IMR-90 (cell line): ENCODE measurements around the gene SLC16A8. TPM values are rescaled to one million over a fixed set of nuclear protein-coding genes. Genes with fewer than 3 reads are reported as not detected.

Source experiments
- ATAC-seq: fragments of 200-7000 bp; cut with Tn5 transposase; 2 replicates; pipeline ENCODE4 v1.9.1; 2020; ENCODE audit warnings: low read depth, mild to moderate bottlenecking, moderate library complexity
- BruUV-seq: library from RNA; stranded (reverse); fragments of 400-500 nt; replicated peaks from 2 replicates; lab custom pipeline; 2021; lab: Mats Ljungman, UMichigan
- CTCF ChIA-PET: fragments of 300-600 bp; formaldehyde crosslinking; extraction: SDS; loops from one replicate; lab custom pipeline; 2021; ENCODE audit warnings: antibody characterized with exemption; lab: Yijun Ruan, JAX
- POLR2A ChIA-PET: fragments of 300-600 bp; sonication (Branson Sonifier 250); formaldehyde crosslinking; loops from one replicate; lab custom pipeline; 2022; ENCODE audit warnings: antibody characterized with exemption; ENCODE audit not compliant: unreplicated experiment; lab: Charles Lee
- DNase-seq: peaks from one replicate; pipeline ENCODE4 v3.0.0; 2013
- H2AFZ ChIP-seq: replicated peaks from 2 replicates; pipeline ENCODE3; 2013; ENCODE audit warnings: low read length, mild to moderate bottlenecking; ENCODE audit not compliant: poor library complexity
- H2AK5ac ChIP-seq: 2 replicates; pipeline ENCODE4 v1.6.1; 2013; ENCODE audit warnings: low read depth, low read length, inconsistent platforms
- H2AK9ac ChIP-seq: replicated peaks from 2 replicates; pipeline ENCODE3; 2013; ENCODE audit warnings: mild to moderate bottlenecking, low read depth, low read length, moderate library complexity; ENCODE audit not compliant: poor library complexity
- H2BK120ac ChIP-seq: 2 replicates; pipeline ENCODE4 v1.6.1; 2013; ENCODE audit warnings: low read depth, low read length, inconsistent platforms
- H2BK15ac ChIP-seq: 3 replicates; pipeline ENCODE4 v1.6.1; 2013; ENCODE audit warnings: low read depth, low read length, inconsistent platforms
- H2BK20ac ChIP-seq: 2 replicates; pipeline ENCODE4 v1.6.1; 2013; ENCODE audit warnings: low read depth, mild to moderate bottlenecking, inconsistent platforms, low read length, moderate library complexity
- H2BK5ac ChIP-seq: 2 replicates; pipeline ENCODE4 v1.6.1; 2013; ENCODE audit warnings: mild to moderate bottlenecking, low read depth, low read length, inconsistent platforms; ENCODE audit not compliant: poor library complexity, severe bottlenecking
- H3K14ac ChIP-seq: replicated peaks from 2 replicates; pipeline ENCODE4 v1.6.1; 2013; ENCODE audit warnings: low read depth, low read length, inconsistent platforms
- H3K18ac ChIP-seq: 2 replicates; pipeline ENCODE4 v1.6.1; 2013; ENCODE audit warnings: low read depth, low read length, control low read depth
- H3K23ac ChIP-seq: 2 replicates; pipeline ENCODE4 v1.6.1; 2013; ENCODE audit warnings: low read depth, low read length, inconsistent platforms
- H3K27ac ChIP-seq: 2 replicates; pipeline ENCODE4 v1.5.1; 2013; ENCODE audit warnings: mild to moderate bottlenecking, control low read depth, low read length; ENCODE audit not compliant: insufficient read depth
- H3K27me3 ChIP-seq: 2 replicates; pipeline ENCODE4 v1.6.1; 2013; ENCODE audit warnings: low read length; ENCODE audit not compliant: control insufficient read depth, insufficient read depth
- H3K36me3 ChIP-seq: 2 replicates; pipeline ENCODE4 v1.6.1; 2013; ENCODE audit warnings: low read length, mixed read lengths; ENCODE audit not compliant: control insufficient read depth, insufficient read depth
- H3K4ac ChIP-seq: 2 replicates; pipeline ENCODE4 v1.6.1; 2013; ENCODE audit warnings: low read depth, low read length, inconsistent platforms
- H3K4me1 ChIP-seq: 2 replicates; pipeline ENCODE4 v1.6.1; 2013; ENCODE audit warnings: low read length, mixed read lengths; ENCODE audit not compliant: control insufficient read depth, insufficient read depth
- H3K4me2 ChIP-seq: 2 replicates; pipeline ENCODE4 v1.6.1; 2013; ENCODE audit warnings: low read depth, mild to moderate bottlenecking, control low read depth, low read length, moderate library complexity
- H3K4me3 ChIP-seq: 2 replicates; pipeline ENCODE4 v1.5.1; 2013; ENCODE audit warnings: low read depth, mild to moderate bottlenecking, control low read depth, low read length, moderate library complexity; ENCODE audit not compliant: insufficient read depth
- H3K56ac ChIP-seq: 2 replicates; pipeline ENCODE4 v1.6.1; 2013; ENCODE audit warnings: low read length, inconsistent platforms; ENCODE audit not compliant: insufficient read depth; ENCODE audit errors: extremely low read depth
- H3K79me1 ChIP-seq, 2 experiments: 2 replicates each; pipeline ENCODE4 v1.6.1; 2013; ENCODE audit warnings: low read length in 2 of 2, inconsistent platforms in 1 of 2, low read depth in 1 of 2
- H3K9ac ChIP-seq: 2 replicates; pipeline ENCODE4 v1.6.1; 2013; ENCODE audit warnings: low read depth, low read length, control low read depth
- H3K9me1 ChIP-seq: 2 replicates; pipeline ENCODE4 v1.6.1; 2013; ENCODE audit warnings: low read length, inconsistent platforms; ENCODE audit not compliant: insufficient read depth
- H3K9me3 ChIP-seq: 2 replicates; pipeline ENCODE4 v1.6.1; 2013; ENCODE audit warnings: low read length; ENCODE audit not compliant: control insufficient read depth, insufficient read depth
- H4K20me1 ChIP-seq: 2 replicates; pipeline ENCODE4 v1.6.1; 2013; ENCODE audit warnings: low read length, inconsistent platforms; ENCODE audit not compliant: insufficient read depth
- H4K5ac ChIP-seq: 2 replicates; pipeline ENCODE4 v1.6.1; 2013; ENCODE audit warnings: mild to moderate bottlenecking, low read depth, low read length, control low read depth
- H4K8ac ChIP-seq, 2 experiments: 2 replicates each; pipeline ENCODE4 v1.6.1; 2013; ENCODE audit warnings: low read depth in 2 of 2, low read length in 2 of 2, control low read depth in 1 of 2, inconsistent platforms in 1 of 2
- H4K91ac ChIP-seq: 2 replicates; pipeline ENCODE4 v1.6.1; 2013; ENCODE audit warnings: low read depth, low read length, inconsistent platforms; ENCODE audit not compliant: insufficient read depth
- BHLHE40 ChIP-seq: fragments of 150-350 bp; IDR thresholded peaks from 2 replicates; pipeline ENCODE4 v1.6.1; 2016; ENCODE audit warnings: mild to moderate bottlenecking, low read depth, low read length
- CEBPB ChIP-seq: IDR thresholded peaks from 2 replicates; pipeline ENCODE4 v1.6.1; 2012; ENCODE audit warnings: low read depth, low read length, improper control_type of control experiment
- CHD1 ChIP-seq: IDR thresholded peaks from 2 replicates; pipeline ENCODE4 v1.6.1; 2012; ENCODE audit warnings: low read depth, low read length, improper control_type of control experiment
- CTCF ChIP-seq: conservative IDR thresholded peaks from 2 replicates; pipeline ENCODE4 v1.5.1; 2012; ENCODE audit warnings: mild to moderate bottlenecking, low read depth, low read length, improper control_type of control experiment
- ELK1 ChIP-seq: fragments of 150-350 bp; IDR thresholded peaks from 2 replicates; pipeline ENCODE4 v1.6.1; 2016; ENCODE audit warnings: low read depth, mild to moderate bottlenecking, low read length, moderate library complexity, borderline replicate concordance
- FOS ChIP-seq: fragments of 150-350 bp; IDR thresholded peaks from 2 replicates; pipeline ENCODE4 v1.6.1; 2016; ENCODE audit warnings: low read depth, low read length
- MAFK ChIP-seq: IDR thresholded peaks from 2 replicates; pipeline ENCODE4 v1.6.1; 2012; ENCODE audit warnings: low read depth, low read length, improper control_type of control experiment
- MAZ ChIP-seq: IDR thresholded peaks from 2 replicates; pipeline ENCODE4 v1.6.1; 2012; ENCODE audit warnings: low read depth, mild to moderate bottlenecking, low read length, improper control_type of control experiment, moderate library complexity, borderline replicate concordance
- MXI1 ChIP-seq: IDR thresholded peaks from 2 replicates; pipeline ENCODE4 v1.6.1; 2012; ENCODE audit warnings: low read depth, mild to moderate bottlenecking, low read length, moderate library complexity, borderline replicate concordance
- NFE2L2 ChIP-seq: fragments of 150-350 bp; IDR thresholded peaks from 2 replicates; pipeline ENCODE4 v1.6.1; 2016; ENCODE audit warnings: low read depth, mild to moderate bottlenecking, low read length
- POLR2A ChIP-seq: IDR thresholded peaks from 2 replicates; pipeline ENCODE4 v1.6.1; 2012; ENCODE audit warnings: mild to moderate bottlenecking, low read depth, low read length
- RAD21 ChIP-seq: IDR thresholded peaks from 2 replicates; pipeline ENCODE4 v1.6.1; 2012; ENCODE audit warnings: low read length, improper control_type of control experiment
- RCOR1 ChIP-seq: IDR thresholded peaks from 2 replicates; pipeline ENCODE4 v1.6.1; 2012; ENCODE audit warnings: mild to moderate bottlenecking, low read length, improper control_type of control experiment; ENCODE audit not compliant: insufficient replicate concordance
- RFX5 ChIP-seq: IDR thresholded peaks from 2 replicates; pipeline ENCODE4 v1.8.0; 2012; ENCODE audit warnings: low read depth, mild to moderate bottlenecking, low read length, moderate library complexity
- SMC3 ChIP-seq: fragments of 150-350 bp; IDR thresholded peaks from 2 replicates; pipeline ENCODE4 v1.6.1; 2016; ENCODE audit warnings: low read depth, mild to moderate bottlenecking, antibody characterized with exemption, low read length, moderate library complexity
- WGBS, 2 experiments: methylation state at CpG; one replicate each; pipeline versions ENCODE4 v1.1.5 to v1.1.7; 2013; ENCODE audit warnings: missing lambda C conversion rate in 2 of 2; ENCODE audit not compliant: insufficient read length in 1 of 2; ENCODE audit errors: extremely low coverage in 2 of 2; 5-methylcytosine and 5-hydroxymethylcytosine counted together
- dilution Hi-C: fragments of 300-500 bp; cut with HindIII; formaldehyde crosslinking; loops from one replicate; pipeline ENCODE4 v1.14.3; 2018; ENCODE audit warnings: low sequenced_read_pairs; ENCODE audit not compliant: unreplicated experiment
- in situ Hi-C: fragments of 300-500 bp; cut with MboI; formaldehyde crosslinking; loops from 3 replicates; pipeline ENCODE4 v1.14.3; 2019; ENCODE audit warnings: low sequenced_read_pairs, inconsistent platforms, mixed read lengths
- intact Hi-C: fragments of 100-400 bp; cut with micrococcal nuclease; formaldehyde crosslinking; loops from 2 replicates; pipeline ENCODE4 v1.10.0; 2022
- polyA plus RNA-seq, 3 experiments: library from polyadenylated mRNA; depleted of rRNA; stranded (reverse); fragments of >200 nt; gene quantifications; 2 replicates each; pipeline ENCODE4 v1.2.3, GENCODE V29; 2012; ENCODE audit warnings: low replicate concordance in 1 of 3
- total RNA-seq: library from RNA; depleted of rRNA; stranded (reverse); fragments of >200 nt; gene quantifications from 2 replicates; pipeline ENCODE4 v1.2.3, GENCODE V29; 2012
- TF ChIP-seq, protein P1 (sequence below): fragments of 150-350 bp; IDR thresholded peaks from 2 replicates; pipeline ENCODE4 v1.6.1; 2017; ENCODE audit warnings: mild to moderate bottlenecking, antibody characterized with exemption, low read length, low read depth

Gene SLC16A8
- total and polyA plus RNA-seq, 2 of the 4 experiments (the other 2 are of a cell fraction): not detected

DNA sequence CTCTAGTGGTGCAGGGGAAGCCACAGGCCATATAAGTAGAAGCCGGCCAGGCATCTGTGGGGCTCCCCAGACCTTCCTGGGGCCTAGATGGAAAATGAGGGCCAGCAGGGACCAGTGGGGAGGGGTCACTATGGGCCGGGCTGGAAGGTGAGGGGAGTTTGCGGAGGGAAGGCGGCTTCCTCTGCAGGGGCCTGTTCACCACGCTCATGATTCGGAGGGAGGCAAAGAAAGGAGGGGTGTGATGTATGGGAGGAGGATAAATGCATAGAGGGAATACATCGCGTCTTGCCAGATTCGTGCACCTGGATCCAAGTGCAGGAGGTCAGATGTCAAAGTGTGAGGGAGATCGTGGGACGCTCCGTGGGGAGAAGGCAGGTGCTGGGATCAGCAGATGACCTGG, 6.9 kb downstream of the SLC16A8 start:
- Histone ChIP-seq H3K9me1 (0 out of 2 replicates have a peak, but pooled peaks cover 6% of the 10 kb centered on the region), H3K9ac (no peak overlapping the region), H3K27me3 (peaks cover 17% of the 10 kb centered on the region), H3K4me3 (no peak overlapping the region), H3K4me1 (no peaks in the 10 kb centered on the region; the same call in 1 of the 2 replicates), H3K9me3 (no peaks in the 10 kb centered on the region), H3K14ac (no peak overlapping the region), H4K5ac (no peak overlapping the region), H3K79me1 (no peaks in the 10 kb centered on the region), H2BK20ac (no peak overlapping the region), H3K18ac (no peak overlapping the region), H3K4ac (no peak overlapping the region), H2AFZ (no peak overlapping the region), H2AK5ac (no peak overlapping the region), H2BK5ac (no peak overlapping the region), H3K56ac (no peak overlapping the region), H2BK120ac (no peak overlapping the region), H3K36me3 (peaks cover 10% of the 10 kb centered on the region), H2BK15ac (no peak overlapping the region), H3K4me2 (no peak overlapping the region), H2AK9ac (peak overlapping the region; percentile 35), H3K23ac (no peak overlapping the region), H4K8ac (no peak overlapping the region), H3K27ac (no peak overlapping the region), H4K91ac (no peak overlapping the region), H4K20me1 (no peaks in the 10 kb centered on the region)
- no peak for TF ChIP-seq MAZ
- no peak for TF ChIP-seq MAFK
- no peak for TF ChIP-seq ELK1
- TF ChIP-seq, protein P1, sequence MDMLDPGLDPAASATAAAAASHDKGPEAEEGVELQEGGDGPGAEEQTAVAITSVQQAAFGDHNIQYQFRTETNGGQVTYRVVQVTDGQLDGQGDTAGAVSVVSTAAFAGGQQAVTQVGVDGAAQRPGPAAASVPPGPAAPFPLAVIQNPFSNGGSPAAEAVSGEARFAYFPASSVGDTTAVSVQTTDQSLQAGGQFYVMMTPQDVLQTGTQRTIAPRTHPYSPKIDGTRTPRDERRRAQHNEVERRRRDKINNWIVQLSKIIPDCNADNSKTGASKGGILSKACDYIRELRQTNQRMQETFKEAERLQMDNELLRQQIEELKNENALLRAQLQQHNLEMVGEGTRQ: no peak
- TF ChIP-seq NFE2L2: no peak
- no peak for TF ChIP-seq BHLHE40
- TF ChIP-seq RAD21: no peak
- no peak for TF ChIP-seq POLR2A
- no peak for TF ChIP-seq FOS
- TF ChIP-seq CEBPB: no peak
- no peak for TF ChIP-seq SMC3
- no peak for TF ChIP-seq RCOR1
- no peak for TF ChIP-seq CHD1
- TF ChIP-seq CTCF: no peak
- TF ChIP-seq RFX5: no peak
- TF ChIP-seq MXI1: no peak
- no TSS peak for BruUV-seq
- ATAC-seq (no peak), DNase-seq (no peak)
- dilution Hi-C loops: no loop called here
- in situ Hi-C loops: no loop called here
- POLR2A ChIA-PET: no interaction called here
- CTCF ChIA-PET: no interaction called here
- intact Hi-C loops: no loop called here
- 77% methylated on average over 5 of the region's 12 CpGs; no CpG with 5 or more reads in 1 of the 2 experiments for WGBS, 2 experiments
